Measurements from ENCODE around the gene PLCB4. TPM values are rescaled to one million over a fixed set of nuclear protein-coding genes. Genes with fewer than 3 reads are reported as not detected.

Gene PLCB4
- total and polyA plus RNA-seq, 12 donors: 0.26 to 8.5 (median 2.8) TPM

GRCh38 chr20:9515214-9515585, 446.3 kb downstream of the PLCB4 start:
- intact Hi-C loops (cut with DNase I): no loop called here
- no peak for TF ChIP-seq POLR2A (IDR thresholded peaks at IDR 0.05)
- no peak for TF ChIP-seq CTCF (IDR thresholded peaks at IDR 0.05)
- 16 to 27% (median 25%) methylated on average over 13 of the region's 13 CpGs for WGBS, 4 donors

GRCh38 chr20:9515741-9516233, 446.9 kb downstream of the PLCB4 start:
- WGBS, 4 donors: 3 to 20% (median 9%) methylated on average over 7 to 38 of the region's 38 CpGs
- Histone ChIP-seq H3K27ac (no peak overlapping the region), H3K36me3 (replicated peaks in 1 of 2) (no peaks in the 10 kb centered on the region), H3K4me1 (replicated peaks in 1 of 2) (peaks cover 0 to 8% of the 10 kb centered on the region in 2 donors), H3K4me3 (peak overlapping the region in 1 of 4 donors; percentile 13), H3K27me3 (peaks cover 47% of the 10 kb centered on the region), H3K9me3 (replicated peaks in 1 of 3) (no peaks in the 10 kb centered on the region)
- no peak for DNase-seq
- no peak for TF ChIP-seq POLR2A (IDR thresholded peaks at IDR 0.05)
- TF ChIP-seq CTCF (IDR thresholded peaks at IDR 0.05): no peak
- intact Hi-C loops (cut with DNase I): no loop called here

More at GRCh38 chr20:9515214-9515585, 446.3 kb downstream of the PLCB4 start:
- Histone ChIP-seq H3K27ac (no peak overlapping the region), H3K4me1 (replicated peaks in 1 of 2) (peaks cover 0 to 8% of the 10 kb centered on the region in 2 donors), H3K4me3 (peak overlapping the region in 1 of 4 donors; percentile 42), H3K9me3 (replicated peaks in 1 of 3) (no peaks in the 10 kb centered on the region), H3K36me3 (replicated peaks in 1 of 2) (no peaks in the 10 kb centered on the region), H3K27me3 (peaks cover 49% of the 10 kb centered on the region)
- no peak for DNase-seq

- Histone ChIP-seq H3K4me1 (replicated peaks in 1 of 2) (peaks cover 0 to 8% of the 10 kb centered on the region in 2 donors), H3K9me3 (replicated peaks in 1 of 3) (no peaks in the 10 kb centered on the region), H3K36me3 (replicated peaks in 1 of 2) (no peaks in the 10 kb centered on the region), H3K4me3 (peak overlapping the region in 1 of 4 donors; percentile 13), H3K27ac (peak overlapping the region in 1 of 5 donors; percentile 29), H3K27me3 (peaks cover 49% of the 10 kb centered on the region)
- TF ChIP-seq POLR2A (IDR thresholded peaks at IDR 0.05) (no peak), CTCF (IDR thresholded peaks at IDR 0.05) (no peak)
- 6 to 13% (median 9%) methylated on average over 24 to 28 of the region's 28 CpGs for WGBS, 4 donors
- DNase-seq: peak in 6 of 7 donors; percentile 36 to 63 (median 42)
- intact Hi-C loops (cut with DNase I): no loop called here
Measured at GRCh38 chr20:9516234-9516871, 447.5 kb downstream of the PLCB4 start.

GRCh38 chr20:9517297-9518162, 448.6 kb downstream of the PLCB4 start:
- WGBS, 4 donors: 66 to 73% (median 70%) methylated on average over 7 to 8 of the region's 8 CpGs
- intact Hi-C loops (cut with DNase I): no loop called here
- no peak for TF ChIP-seq CTCF (IDR thresholded peaks at IDR 0.05)
- TF ChIP-seq POLR2A (IDR thresholded peaks at IDR 0.05): no peak
- H3K36me3 ChIP-seq (replicated peaks in 1 of 2): no peaks in the 10 kb centered on the region
- H3K9me3 ChIP-seq (replicated peaks in 1 of 3): no peaks in the 10 kb centered on the region
- H3K27me3 ChIP-seq: peaks cover 49% of the 10 kb centered on the region
- H3K4me1 ChIP-seq (replicated peaks in 1 of 2): peaks cover 0 to 8% of the 10 kb centered on the region in 2 donors
- no peak for DNase-seq
- no peak overlapping the region for H3K27ac ChIP-seq
- H3K4me3 ChIP-seq: no peak overlapping the region

All from adrenal gland (tissue), 12 donors.